Duodenal mucosa (tissue), 2 donors: ENCODE measurements around the gene LTK.

Source experiments
- H3K27ac ChIP-seq: one replicate; pipeline ENCODE4 v1.7.0; 2013; ENCODE audit warnings: low read depth, low read length
- H3K27me3 ChIP-seq, 2 donors: one replicate each; pipeline ENCODE4 v1.7.0; 2013; ENCODE audit warnings: low read length in 2 of 2, control low read depth in 1 of 2; ENCODE audit not compliant: insufficient read depth in 2 of 2, control insufficient read depth in 1 of 2
- H3K36me3 ChIP-seq, 2 donors: one replicate each; pipeline ENCODE4 v1.7.0; 2013; ENCODE audit warnings: low read length in 2 of 2, control low read depth in 1 of 2; ENCODE audit not compliant: insufficient read depth in 2 of 2, control insufficient read depth in 1 of 2
- H3K4me1 ChIP-seq, 2 donors: one replicate each; pipeline ENCODE4 v1.7.0; 2013; ENCODE audit warnings: low read length in 2 of 2, control low read depth in 1 of 2; ENCODE audit not compliant: insufficient read depth in 2 of 2, control insufficient read depth in 1 of 2
- H3K4me3 ChIP-seq, 2 donors: one replicate each; pipeline ENCODE4 v1.7.0; 2013; ENCODE audit warnings: low read length in 2 of 2, low read depth in 1 of 2
- H3K9ac ChIP-seq, 2 donors: one replicate each; pipeline ENCODE4 v1.7.0; 2013; ENCODE audit warnings: low read length in 2 of 2, low read depth in 1 of 2
- H3K9me3 ChIP-seq, 2 donors: one replicate each; pipeline ENCODE4 v1.7.0; 2013; ENCODE audit warnings: low read length in 2 of 2, control low read depth in 1 of 2; ENCODE audit not compliant: control insufficient read depth in 1 of 2

The LTK gene

DNA sequence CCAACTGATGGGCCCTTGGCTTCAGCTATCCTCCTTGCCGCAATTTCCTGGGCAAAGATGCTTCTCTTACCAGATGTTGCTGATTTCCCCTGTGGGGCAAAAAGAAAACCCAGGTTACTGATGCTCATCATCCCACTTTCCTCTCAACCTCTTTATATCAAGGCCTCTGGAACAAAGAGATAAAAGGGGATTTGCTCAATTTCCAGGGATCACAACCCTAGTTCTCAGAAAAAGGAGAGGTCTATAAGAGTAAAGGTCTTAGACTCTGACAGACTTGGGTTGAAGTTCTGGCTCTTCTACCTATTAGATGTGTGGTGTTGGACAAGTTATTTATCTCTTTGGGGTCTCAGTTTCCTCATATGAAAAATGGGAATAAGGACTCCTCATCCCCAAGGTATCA, 21.9 kb upstream of the LTK start:
- Histone ChIP-seq H3K27ac (no peak overlapping the region), H3K4me3 (no peak overlapping the region), H3K9ac (no peak overlapping the region), H3K4me1 (no peaks in the 10 kb centered on the region), H3K9me3 (no peaks in the 10 kb centered on the region), H3K27me3 (no peaks in the 10 kb centered on the region), H3K36me3 (peaks cover 20 to 48% of the 10 kb centered on the region in 2 donors)

DNA sequence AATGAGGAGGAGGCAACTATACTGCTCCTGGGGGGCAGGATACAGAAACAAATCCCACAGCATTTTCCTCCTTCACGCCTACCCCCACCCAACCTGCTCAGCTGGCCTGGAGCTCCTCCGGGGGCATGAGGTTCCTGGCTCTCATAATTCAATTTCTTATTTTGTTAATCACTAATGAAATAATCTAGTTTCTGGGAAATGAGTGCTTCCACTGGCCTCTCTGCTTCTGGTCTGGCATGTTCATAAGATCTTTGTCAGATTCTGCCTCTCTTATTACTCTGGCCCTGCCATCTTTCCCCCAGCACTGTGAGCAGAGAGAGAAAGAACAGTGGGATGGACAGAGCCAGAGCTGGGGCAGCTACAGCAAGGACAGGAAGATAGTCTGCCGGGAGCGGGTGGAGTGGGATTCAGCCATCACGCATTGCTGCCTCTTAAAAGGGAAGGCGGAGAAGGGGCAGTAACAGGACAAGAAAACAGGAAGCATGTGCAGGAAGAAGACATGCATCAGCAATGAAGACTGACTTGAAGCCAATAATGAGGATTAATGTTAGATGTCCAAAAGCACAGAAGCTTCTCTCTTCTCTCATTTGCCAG, 16.8 kb upstream of the LTK start:
- H3K9ac ChIP-seq, result no peak overlapping the region
- no peak overlapping the region for H3K4me3 ChIP-seq
- H3K27me3 ChIP-seq, result no peaks in the 10 kb centered on the region
- H3K9me3 ChIP-seq, result no peaks in the 10 kb centered on the region
- H3K27ac ChIP-seq, result no peak overlapping the region
- H3K4me1 ChIP-seq, result no peaks in the 10 kb centered on the region
- H3K36me3 ChIP-seq, result peaks cover 44 to 76% of the 10 kb centered on the region in 2 donors

DNA sequence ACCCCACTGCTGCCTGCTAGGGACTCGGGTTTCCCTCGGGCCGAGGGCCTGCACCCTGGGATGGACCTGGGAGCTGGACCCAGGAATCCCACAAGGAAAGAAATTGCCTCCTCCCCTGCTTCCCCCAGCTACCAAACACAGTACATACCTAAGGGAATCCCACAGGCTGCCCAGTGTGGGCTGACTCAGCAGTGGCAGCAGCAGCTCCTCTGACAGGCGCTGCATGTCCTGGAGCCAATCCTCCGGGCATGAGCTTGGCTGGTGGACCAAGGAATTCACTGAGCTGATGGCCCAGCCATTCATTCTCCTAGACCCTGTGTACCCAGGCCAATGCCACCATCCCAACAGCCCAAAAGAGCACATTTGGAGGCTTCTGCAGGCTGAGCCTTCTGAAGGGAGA, 9.5 kb upstream of the LTK start:
- H3K9me3 ChIP-seq, result no peaks in the 10 kb centered on the region
- H3K36me3 ChIP-seq, result peaks cover 17 to 66% of the 10 kb centered on the region in 2 donors
- H3K27ac ChIP-seq, result no peak overlapping the region
- no peaks in the 10 kb centered on the region for H3K27me3 ChIP-seq
- H3K4me3 ChIP-seq, result no peak overlapping the region
- H3K9ac ChIP-seq, result no peak overlapping the region
- no peaks in the 10 kb centered on the region for H3K4me1 ChIP-seq

- Histone ChIP-seq H3K36me3 (peaks cover 4 to 62% of the 10 kb centered on the region in 2 donors), H3K9ac (no peak overlapping the region), H3K4me3 (no peak overlapping the region), H3K9me3 (no peaks in the 10 kb centered on the region), H3K27ac (no peak overlapping the region), H3K27me3 (no peaks in the 10 kb centered on the region), H3K4me1 (no peaks in the 10 kb centered on the region)
These were observed 8.0 kb upstream of the LTK start for GRCh38 chr15:41521614-41522013.

- Histone ChIP-seq H3K27ac (no peak overlapping the region), H3K9ac (no peak overlapping the region), H3K36me3 (peaks cover 0 to 56% of the 10 kb centered on the region in 2 donors), H3K4me3 (no peak overlapping the region), H3K27me3 (no peaks in the 10 kb centered on the region), H3K4me1 (no peaks in the 10 kb centered on the region), H3K9me3 (no peaks in the 10 kb centered on the region)
These were observed 7.0 kb upstream of the LTK start for GRCh38 chr15:41520636-41521035.

DNA sequence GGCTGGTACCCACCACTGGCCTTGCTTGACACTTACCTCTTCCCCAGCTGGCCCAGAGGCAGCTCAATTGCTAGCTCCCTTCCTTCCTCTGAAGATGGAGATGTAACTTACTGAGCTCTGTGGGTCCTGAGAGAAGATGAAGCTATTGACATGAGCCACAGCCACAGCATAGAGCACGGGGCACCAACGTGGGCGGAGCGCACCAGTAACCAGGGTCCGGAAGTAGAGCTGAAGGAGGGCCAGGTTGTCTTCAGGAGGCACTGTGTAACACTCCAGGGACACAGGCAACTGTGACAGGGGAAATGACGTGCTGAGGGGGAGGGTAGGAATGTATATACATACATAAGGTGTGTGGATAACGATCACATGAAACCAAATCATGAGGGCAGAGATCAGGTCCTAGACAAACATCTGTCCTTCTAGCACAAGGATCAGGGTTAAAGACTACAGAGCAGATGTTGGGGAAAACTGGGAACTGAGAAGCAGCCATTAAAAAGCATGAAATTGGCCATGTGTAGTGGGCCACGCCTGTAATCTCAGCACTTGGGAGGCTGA, 4.3 kb upstream of the LTK start:
- Histone ChIP-seq H3K27ac (no peak overlapping the region), H3K4me1 (peaks cover 8 to 11% of the 10 kb centered on the region in 2 donors), H3K36me3 (peaks cover 0 to 36% of the 10 kb centered on the region in 2 donors), H3K9ac (no peak overlapping the region), H3K9me3 (no peaks in the 10 kb centered on the region), H3K27me3 (no peaks in the 10 kb centered on the region), H3K4me3 (no peak overlapping the region)

GRCh38 chr15:41512940-41513505, 604 bp downstream of the LTK start:
- peaks cover 11 to 31% of the 10 kb centered on the region in 2 donors for H3K4me1 ChIP-seq
- H3K27me3 ChIP-seq, result peaks cover 0 to 4% of the 10 kb centered on the region in 2 donors
- H3K4me3 ChIP-seq, result peak overlapping the region; percentile 78 to 81
- no peaks in the 10 kb centered on the region for H3K9me3 ChIP-seq
- no peak overlapping the region for H3K27ac ChIP-seq
- H3K36me3 ChIP-seq, result peaks cover 0 to 10% of the 10 kb centered on the region in 2 donors
- peak overlapping the region; percentile 61 to 73 for H3K9ac ChIP-seq

DNA sequence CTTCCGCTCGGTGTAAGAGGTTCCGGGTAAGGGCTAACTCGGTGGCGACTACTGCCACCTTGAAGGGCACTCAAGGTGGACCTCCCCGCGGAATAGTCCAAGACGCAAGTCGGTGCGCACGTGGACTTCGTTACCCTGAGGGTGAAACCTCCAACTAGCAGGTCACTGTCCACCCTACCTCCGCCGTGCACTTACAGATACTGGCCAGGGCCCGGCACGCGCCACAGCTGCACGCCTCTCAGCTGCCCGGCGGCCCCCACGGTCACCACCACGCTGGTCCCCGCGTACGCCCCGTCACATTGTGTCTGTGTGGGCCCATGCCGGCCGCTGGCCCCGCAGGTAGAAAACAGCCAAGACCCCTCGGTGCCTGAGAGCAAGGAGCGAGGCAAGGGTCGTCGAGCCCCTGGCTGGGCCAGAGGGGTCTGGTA, 1.1 kb downstream of the LTK start:
- Histone ChIP-seq H3K4me3 (peak overlapping the region; percentile 78 to 81), H3K27ac (no peak overlapping the region), H3K36me3 (peaks cover 0 to 5% of the 10 kb centered on the region in 2 donors), H3K27me3 (peaks cover 0 to 4% of the 10 kb centered on the region in 2 donors), H3K9ac (peak overlapping the region; percentile 61 to 73), H3K4me1 (peaks cover 15 to 35% of the 10 kb centered on the region in 2 donors), H3K9me3 (no peaks in the 10 kb centered on the region)

DNA sequence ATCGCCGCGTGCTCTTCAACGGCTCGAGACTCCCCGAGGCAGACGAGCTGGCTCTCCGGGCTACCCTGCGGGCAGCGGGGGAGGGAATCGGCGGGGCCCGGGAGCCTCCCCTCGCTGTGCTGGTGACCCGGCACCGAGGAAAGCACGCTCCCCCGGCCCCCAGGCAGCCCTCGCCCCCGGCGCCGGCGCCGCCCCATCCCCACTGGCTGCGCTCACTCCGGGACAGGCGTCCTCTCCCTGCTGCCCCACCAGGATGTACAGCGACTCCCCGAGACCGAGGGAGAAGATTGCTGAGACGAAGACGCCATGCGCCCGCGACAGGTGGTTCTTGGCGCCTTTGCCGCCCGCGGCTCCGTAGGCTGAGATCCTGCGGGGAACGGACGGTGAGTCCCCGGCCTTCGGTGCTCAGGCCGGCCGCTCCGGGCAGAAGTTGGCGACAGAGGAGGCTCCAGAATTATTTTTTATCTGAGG, 1.7 kb downstream of the LTK start:
- Histone ChIP-seq H3K9me3 (no peaks in the 10 kb centered on the region), H3K9ac (peak overlapping the region; percentile 61 to 73), H3K27ac (no peak overlapping the region), H3K4me1 (peaks cover 21 to 41% of the 10 kb centered on the region in 2 donors), H3K27me3 (peaks cover 0 to 4% of the 10 kb centered on the region in 2 donors), H3K4me3 (peak overlapping the region; percentile 78 to 81), H3K36me3 (no peaks in the 10 kb centered on the region)

- Histone ChIP-seq H3K27me3 (peaks cover 0 to 4% of the 10 kb centered on the region in 2 donors), H3K27ac (peak overlapping the region; percentile 10), H3K9ac (peak overlapping the region; percentile 72 to 73), H3K4me3 (peak overlapping the region; percentile 78 to 81), H3K4me1 (peaks cover 21 to 44% of the 10 kb centered on the region in 2 donors), H3K9me3 (no peaks in the 10 kb centered on the region), H3K36me3 (no peaks in the 10 kb centered on the region)
These were observed 2.2 kb downstream of the LTK start for GRCh38 chr15:41511331-41511898.
